PC-3 (cell line): Measurements from ENCODE around the gene GNGT1.

ENCODE experiments used
- EZH2 ChIP-seq: fragments of 300-600 bp; sonication (generic); IDR thresholded peaks from one replicate; pipeline ENCODE4 v1.6.1; 2017; ENCODE audit warnings: antibody characterized with exemption, mild to moderate bottlenecking, low read length; ENCODE audit not compliant: unreplicated experiment
- EZH2phosphoT487 ChIP-seq: fragments of 300-600 bp; sonication (generic); IDR thresholded peaks from 2 replicates; pipeline ENCODE4 v1.6.1; 2018; ENCODE audit warnings: mild to moderate bottlenecking, antibody characterized with exemption, low read length, borderline replicate concordance
- TF ChIP-seq, protein P1 (sequence below): fragments of 300-600 bp; sonication (generic); conservative IDR thresholded peaks from 2 replicates; pipeline ENCODE4 v1.5.1; 2017; ENCODE audit warnings: antibody characterized with exemption, low read depth, mild to moderate bottlenecking, low read length

DNA sequence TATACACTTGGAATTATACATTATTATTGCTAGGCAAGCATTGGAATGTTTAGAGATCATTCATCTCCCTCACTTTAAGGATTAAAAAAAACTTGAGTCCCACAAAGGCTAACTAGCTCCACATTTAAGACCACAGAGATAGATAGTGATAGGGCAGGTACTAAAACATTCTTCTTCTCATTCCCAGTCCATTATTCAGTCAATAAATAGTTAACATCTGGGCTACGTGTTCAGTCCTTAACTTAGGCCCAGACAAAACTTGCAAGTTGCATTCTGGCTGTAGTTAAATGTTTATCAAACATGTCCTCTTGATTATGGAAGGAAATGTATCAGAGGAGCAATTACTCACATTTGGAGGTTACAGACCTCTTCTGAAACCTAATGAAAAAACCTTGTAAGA lies 17.6 kb downstream of the GNGT1 start:
- TF ChIP-seq, protein P1, sequence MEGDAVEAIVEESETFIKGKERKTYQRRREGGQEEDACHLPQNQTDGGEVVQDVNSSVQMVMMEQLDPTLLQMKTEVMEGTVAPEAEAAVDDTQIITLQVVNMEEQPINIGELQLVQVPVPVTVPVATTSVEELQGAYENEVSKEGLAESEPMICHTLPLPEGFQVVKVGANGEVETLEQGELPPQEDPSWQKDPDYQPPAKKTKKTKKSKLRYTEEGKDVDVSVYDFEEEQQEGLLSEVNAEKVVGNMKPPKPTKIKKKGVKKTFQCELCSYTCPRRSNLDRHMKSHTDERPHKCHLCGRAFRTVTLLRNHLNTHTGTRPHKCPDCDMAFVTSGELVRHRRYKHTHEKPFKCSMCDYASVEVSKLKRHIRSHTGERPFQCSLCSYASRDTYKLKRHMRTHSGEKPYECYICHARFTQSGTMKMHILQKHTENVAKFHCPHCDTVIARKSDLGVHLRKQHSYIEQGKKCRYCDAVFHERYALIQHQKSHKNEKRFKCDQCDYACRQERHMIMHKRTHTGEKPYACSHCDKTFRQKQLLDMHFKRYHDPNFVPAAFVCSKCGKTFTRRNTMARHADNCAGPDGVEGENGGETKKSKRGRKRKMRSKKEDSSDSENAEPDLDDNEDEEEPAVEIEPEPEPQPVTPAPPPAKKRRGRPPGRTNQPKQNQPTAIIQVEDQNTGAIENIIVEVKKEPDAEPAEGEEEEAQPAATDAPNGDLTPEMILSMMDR, result no peak
- TF ChIP-seq EZH2 (no peak), EZH2phosphoT487 (no peak)
